Measurements from ENCODE around the gene TP53BP2.

DNA sequence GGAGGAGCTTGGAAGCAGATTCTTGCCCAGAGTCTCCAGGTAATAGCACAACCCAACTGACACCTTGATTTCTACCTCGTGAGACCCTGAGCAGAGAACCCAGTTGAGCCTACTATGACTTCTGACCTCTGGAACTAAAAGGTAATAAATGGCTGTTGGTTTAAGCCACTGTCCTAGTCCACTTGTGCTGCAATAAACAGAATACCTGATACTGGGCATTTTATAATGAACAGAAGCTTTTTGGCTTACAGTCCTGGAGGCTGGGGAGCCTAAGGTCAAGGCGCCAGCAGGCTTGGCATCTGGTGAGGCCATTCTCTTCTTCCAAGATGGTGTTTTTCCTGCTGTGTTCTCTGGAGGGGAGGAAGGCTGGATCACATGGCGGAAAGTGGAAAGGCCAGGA is 39.9 kb upstream of the TP53BP2 start:
- TF ChIP-seq POLR2A (IDR thresholded peaks at IDR 0.05; ENCODE audit: low read depth, low read length) (no peak), EZH2 (IDR thresholded peaks at IDR 0.05; ENCODE audit: borderline replicate concordance, low read depth, low read length, severe bottlenecking) (no peak), MYC (IDR thresholded peaks at IDR 0.05; ENCODE audit: low read depth, low read length) (no peak), FOS (IDR thresholded peaks at IDR 0.05; ENCODE audit: borderline replicate concordance, insufficient read depth, low read length) (no peak)
- TF ChIP-seq, protein P1, sequence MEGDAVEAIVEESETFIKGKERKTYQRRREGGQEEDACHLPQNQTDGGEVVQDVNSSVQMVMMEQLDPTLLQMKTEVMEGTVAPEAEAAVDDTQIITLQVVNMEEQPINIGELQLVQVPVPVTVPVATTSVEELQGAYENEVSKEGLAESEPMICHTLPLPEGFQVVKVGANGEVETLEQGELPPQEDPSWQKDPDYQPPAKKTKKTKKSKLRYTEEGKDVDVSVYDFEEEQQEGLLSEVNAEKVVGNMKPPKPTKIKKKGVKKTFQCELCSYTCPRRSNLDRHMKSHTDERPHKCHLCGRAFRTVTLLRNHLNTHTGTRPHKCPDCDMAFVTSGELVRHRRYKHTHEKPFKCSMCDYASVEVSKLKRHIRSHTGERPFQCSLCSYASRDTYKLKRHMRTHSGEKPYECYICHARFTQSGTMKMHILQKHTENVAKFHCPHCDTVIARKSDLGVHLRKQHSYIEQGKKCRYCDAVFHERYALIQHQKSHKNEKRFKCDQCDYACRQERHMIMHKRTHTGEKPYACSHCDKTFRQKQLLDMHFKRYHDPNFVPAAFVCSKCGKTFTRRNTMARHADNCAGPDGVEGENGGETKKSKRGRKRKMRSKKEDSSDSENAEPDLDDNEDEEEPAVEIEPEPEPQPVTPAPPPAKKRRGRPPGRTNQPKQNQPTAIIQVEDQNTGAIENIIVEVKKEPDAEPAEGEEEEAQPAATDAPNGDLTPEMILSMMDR (IDR thresholded peaks at IDR 0.05; ENCODE audit: extremely low read depth in 1 of 2, insufficient read depth in 1 of 2, low read depth in 1 of 2, low read length in 2 of 2) = no peak
- TF ChIP-seq, protein P2, sequence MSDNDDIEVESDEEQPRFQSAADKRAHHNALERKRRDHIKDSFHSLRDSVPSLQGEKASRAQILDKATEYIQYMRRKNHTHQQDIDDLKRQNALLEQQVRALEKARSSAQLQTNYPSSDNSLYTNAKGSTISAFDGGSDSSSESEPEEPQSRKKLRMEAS (IDR thresholded peaks at IDR 0.05; ENCODE audit: insufficient read depth, insufficient read length) = no peak
